Measurements from ENCODE around the gene RIC1.

RIC1 gene

DNA sequence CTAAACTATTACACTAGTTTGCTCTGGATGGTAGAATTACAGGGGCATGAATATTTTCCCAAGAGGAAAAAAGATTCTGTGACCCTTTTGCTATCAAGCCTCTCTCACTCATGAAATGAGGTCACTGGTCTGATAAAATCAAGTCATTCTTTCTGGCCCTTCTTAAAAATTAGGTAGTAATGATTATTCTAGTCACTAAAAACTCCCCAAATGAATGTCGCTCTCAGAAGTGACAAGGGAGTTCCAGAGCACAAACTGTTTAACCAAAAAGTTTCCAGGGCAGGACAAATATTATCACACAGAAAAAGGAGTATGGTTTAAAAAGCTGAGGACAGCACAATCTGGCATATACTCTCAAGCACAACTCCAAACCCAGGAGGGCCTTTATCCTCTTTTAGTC lies 191.5 kb downstream of the RIC1 start:
- in situ Hi-C loops (cut with HindIII; ENCODE audit: low sequenced_read_pairs) = no loop called here

DNA sequence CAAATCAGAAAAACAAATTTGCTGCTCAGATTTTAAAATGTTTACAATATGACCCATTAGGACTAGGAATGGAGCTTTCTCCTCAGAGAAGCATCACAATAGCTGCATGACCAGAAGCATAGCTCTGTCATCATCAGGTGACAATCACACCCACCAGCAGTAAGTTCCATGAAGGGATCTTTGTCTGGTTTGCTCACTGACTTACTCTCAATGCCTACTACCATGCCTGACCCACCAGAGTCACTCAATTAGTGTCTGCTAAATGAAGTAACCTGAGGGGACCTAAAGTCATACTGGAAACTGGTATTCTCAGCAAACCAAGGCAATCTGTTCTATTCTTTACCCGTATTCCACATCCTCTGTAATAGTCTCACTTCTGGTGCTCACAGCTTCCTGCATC lies 196.3 kb downstream of the RIC1 start:
- in situ Hi-C loops (cut with HindIII; ENCODE audit: low sequenced_read_pairs) = no loop called here
